Activated effector memory CD4-positive, alpha-beta T cell treated with Interleukin-2 at 50 U/mL for 16 hours (primary cell): ENCODE measurements around the gene ALPP.
"Not testable (repeated sequence)": the region's sequence is repeated elsewhere in the genome, so short reads cannot be mapped to it uniquely, and the experiment has no call there.

Experiments
- DNase-seq: peaks from one replicate; pipeline ENCODE4 v3.0.0-alpha.2; 2020

The ALPP gene

GRCh38 chr2:232407428-232408150 is 29.0 kb downstream of the ALPP start:
- not testable (repeated sequence) for DNase-seq

GRCh38 chr2:232408269-232408668 is 29.7 kb downstream of the ALPP start:
- DNase-seq = not testable (repeated sequence)

- DNase-seq = not testable (repeated sequence)
Measured at GRCh38 chr2:232409617-232410016, 31.1 kb downstream of the ALPP start.

GRCh38 chr2:232410238-232410900 is 31.8 kb downstream of the ALPP start:
- DNase-seq = no peak

GRCh38 chr2:232411901-232412629 is 33.5 kb downstream of the ALPP start:
- no peak for DNase-seq

GRCh38 chr2:232412986-232413385 is 34.4 kb downstream of the ALPP start:
- no peak for DNase-seq

GRCh38 chr2:232415138-232415690 is 36.7 kb downstream of the ALPP start:
- DNase-seq = no peak

- DNase-seq = no peak
Measured at GRCh38 chr2:232415736-232416520, 37.4 kb downstream of the ALPP start.

- no peak for DNase-seq
Measured at GRCh38 chr2:232416521-232417470, 38.2 kb downstream of the ALPP start.

GRCh38 chr2:232417489-232417888 is 38.9 kb downstream of the ALPP start:
- no peak for DNase-seq

GRCh38 chr2:232418056-232418455 is 39.5 kb downstream of the ALPP start:
- no peak for DNase-seq

- DNase-seq = no peak
Measured at GRCh38 chr2:232418466-232419244, 40.1 kb downstream of the ALPP start.

- DNase-seq = no peak
Measured at GRCh38 chr2:232419245-232420072, 40.9 kb downstream of the ALPP start.

- no peak for DNase-seq
Measured at GRCh38 chr2:232420073-232420454, 41.5 kb downstream of the ALPP start.

- peak; percentile 9 for DNase-seq
Measured at GRCh38 chr2:232420463-232421188, 42.1 kb downstream of the ALPP start.

GRCh38 chr2:232421189-232421785 is 42.7 kb downstream of the ALPP start:
- DNase-seq = no peak

GRCh38 chr2:232422051-232422450 is 43.5 kb downstream of the ALPP start:
- no peak for DNase-seq

GRCh38 chr2:232422996-232423395 is 44.4 kb downstream of the ALPP start:
- DNase-seq = not testable (repeated sequence)

GRCh38 chr2:232423407-232423806 is 44.9 kb downstream of the ALPP start:
- DNase-seq = not testable (repeated sequence)
